HL-60 (cell line): ENCODE data around the gene RIN1.
A peak's percentile ranks its signal among the peaks of the same experiment; 100 is the strongest.
"Not testable (repeated sequence)": the region's sequence is repeated elsewhere in the genome, so short reads cannot be mapped to it uniquely, and the experiment has no call there.

ENCODE experiments used
- DNase-seq, 2 experiments: peaks; one replicate each; pipeline ENCODE4 v3.0.0-alpha.2; 2010 to 2020; ENCODE audit warnings: low read depth in 1 of 2, low spot score in 1 of 2
- H3K27ac ChIP-seq: fragments of 250-450 bp; sonication (Bioruptor Pico); replicated peaks from 2 replicates; pipeline ENCODE4 v1.5.1; 2020; ENCODE audit warnings: mild to moderate bottlenecking, moderate library complexity
- H3K27me3 ChIP-seq: fragments of 250-450 bp; sonication (Bioruptor Pico); 2 replicates; pipeline ENCODE4 v1.5.1; 2021; ENCODE audit warnings: mild to moderate bottlenecking, moderate library complexity; ENCODE audit not compliant: insufficient read depth, poor library complexity, severe bottlenecking
- H3K4me3 ChIP-seq: replicated peaks from 2 replicates; pipeline ENCODE4 v1.5.1; 2011; ENCODE audit warnings: mild to moderate bottlenecking, control low read depth, low read length; ENCODE audit not compliant: insufficient read depth
- GABPA ChIP-seq: IDR thresholded peaks from 2 replicates; pipeline ENCODE4 v1.6.1; 2012; ENCODE audit warnings: low read depth
- POLR2AphosphoS5 ChIP-seq: IDR thresholded peaks from 2 replicates; pipeline ENCODE4 v1.6.1; 2012; ENCODE audit warnings: low read depth
- SPI1 ChIP-seq: IDR thresholded peaks from 2 replicates; pipeline ENCODE4 v1.6.1; 2012; ENCODE audit warnings: low read depth, mild to moderate bottlenecking, borderline replicate concordance
- TF ChIP-seq, protein P1 (sequence below): IDR thresholded peaks from one replicate; pipeline ENCODE4 v1.5.1; 2011; ENCODE audit warnings: low read length, control low read depth, inconsistent platforms; ENCODE audit not compliant: insufficient read depth
- TF ChIP-seq, protein P2 (sequence below): IDR thresholded peaks from 2 replicates; pipeline ENCODE4 v1.6.1; 2012; ENCODE audit warnings: low read depth; ENCODE audit not compliant: insufficient replicate concordance

RIN1 gene

DNA sequence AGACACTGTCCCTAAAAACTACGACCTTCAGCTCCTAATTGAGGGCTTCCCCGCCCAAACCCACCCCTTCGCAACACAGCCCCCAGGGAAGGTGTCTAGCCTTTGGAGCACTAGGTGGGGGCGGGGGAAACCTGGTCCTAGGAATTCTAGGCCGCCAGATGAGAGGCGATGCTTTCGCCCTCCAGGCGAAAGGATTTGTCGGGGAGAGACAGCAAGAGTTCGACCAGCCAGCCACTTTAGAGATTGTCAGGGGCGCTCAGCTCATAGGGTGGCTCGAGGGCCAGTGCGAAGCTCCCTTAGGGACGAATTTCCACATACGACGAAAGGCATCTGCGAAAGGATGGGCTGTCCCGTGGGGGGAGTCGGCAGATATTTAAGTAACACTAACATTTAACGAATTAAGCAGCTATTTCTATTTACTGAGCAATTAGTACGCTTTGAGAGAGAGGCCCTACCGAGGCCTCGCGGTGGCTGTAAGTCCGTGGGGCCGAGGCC is 24.7 kb downstream of the RIN1 start:
- peak overlapping the region; percentile 40 for H3K4me3 ChIP-seq
- no peaks in the 10 kb centered on the region for H3K27me3 ChIP-seq
- H3K27ac ChIP-seq: peak overlapping the region; percentile 46; the same call in 1 of the 2 replicates
- DNase-seq: no peak
- no peak for TF ChIP-seq POLR2AphosphoS5
- TF ChIP-seq, protein P1, sequence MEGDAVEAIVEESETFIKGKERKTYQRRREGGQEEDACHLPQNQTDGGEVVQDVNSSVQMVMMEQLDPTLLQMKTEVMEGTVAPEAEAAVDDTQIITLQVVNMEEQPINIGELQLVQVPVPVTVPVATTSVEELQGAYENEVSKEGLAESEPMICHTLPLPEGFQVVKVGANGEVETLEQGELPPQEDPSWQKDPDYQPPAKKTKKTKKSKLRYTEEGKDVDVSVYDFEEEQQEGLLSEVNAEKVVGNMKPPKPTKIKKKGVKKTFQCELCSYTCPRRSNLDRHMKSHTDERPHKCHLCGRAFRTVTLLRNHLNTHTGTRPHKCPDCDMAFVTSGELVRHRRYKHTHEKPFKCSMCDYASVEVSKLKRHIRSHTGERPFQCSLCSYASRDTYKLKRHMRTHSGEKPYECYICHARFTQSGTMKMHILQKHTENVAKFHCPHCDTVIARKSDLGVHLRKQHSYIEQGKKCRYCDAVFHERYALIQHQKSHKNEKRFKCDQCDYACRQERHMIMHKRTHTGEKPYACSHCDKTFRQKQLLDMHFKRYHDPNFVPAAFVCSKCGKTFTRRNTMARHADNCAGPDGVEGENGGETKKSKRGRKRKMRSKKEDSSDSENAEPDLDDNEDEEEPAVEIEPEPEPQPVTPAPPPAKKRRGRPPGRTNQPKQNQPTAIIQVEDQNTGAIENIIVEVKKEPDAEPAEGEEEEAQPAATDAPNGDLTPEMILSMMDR: peak; percentile 74

DNA sequence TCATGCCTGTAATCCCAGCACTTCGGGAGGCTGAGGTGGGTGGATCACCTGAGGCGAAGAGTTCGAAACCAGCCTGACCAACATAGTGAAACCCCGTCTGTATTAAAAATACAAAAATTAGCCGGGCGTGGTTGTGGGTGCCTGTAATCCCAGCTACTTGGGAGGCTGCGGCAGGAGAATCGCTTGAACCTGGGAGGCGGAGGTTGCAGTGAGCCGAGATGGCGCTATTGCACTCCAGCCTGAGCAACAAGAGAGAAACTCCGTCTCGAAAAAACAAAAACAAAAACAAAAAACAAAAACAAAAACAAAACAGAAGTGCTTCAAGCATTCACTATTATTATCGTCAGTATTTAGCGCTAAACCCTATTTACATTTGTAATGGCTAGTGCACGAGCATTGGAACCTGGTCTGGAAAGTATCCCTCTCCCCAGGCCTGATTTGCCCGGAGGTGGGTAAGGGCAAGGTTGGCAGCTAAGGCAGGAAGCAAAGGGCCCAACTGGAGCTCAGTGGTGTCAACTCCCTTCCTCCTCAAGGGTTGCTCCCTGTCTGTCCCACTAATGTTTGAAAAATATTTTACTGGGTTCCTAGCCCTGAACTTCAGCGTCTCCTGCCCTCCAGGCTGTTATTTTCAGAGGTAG is 25.3 kb downstream of the RIN1 start:
- H3K27ac ChIP-seq, H3K4me3 ChIP-seq, H3K27me3 ChIP-seq, DNase-seq: not testable (repeated sequence)

DNA sequence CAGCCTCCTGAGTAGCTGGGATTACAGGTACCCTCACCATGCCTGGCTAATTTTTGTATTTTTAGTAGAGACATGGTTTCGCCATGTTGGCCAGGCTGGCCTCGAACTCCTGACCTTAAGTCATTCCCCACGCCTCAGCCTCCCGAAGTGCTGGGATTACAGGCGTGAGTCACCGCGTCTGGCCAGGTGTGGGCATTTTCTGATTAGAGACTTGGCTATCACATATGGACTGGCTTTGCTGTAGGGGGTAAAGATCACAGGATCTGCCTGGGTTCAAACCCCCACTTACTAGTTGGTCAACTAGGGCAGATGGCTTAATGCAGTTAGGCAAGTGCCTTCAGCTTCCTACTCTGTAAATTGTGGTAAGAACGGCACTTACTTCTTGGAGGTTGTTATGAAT is 25.9 kb downstream of the RIN1 start:
- Histone ChIP-seq H3K27ac (no peak overlapping the region), H3K4me3 (no peak overlapping the region), H3K27me3 (no peaks in the 10 kb centered on the region)
- no peak for TF ChIP-seq GABPA
- no peak for DNase-seq

DNA sequence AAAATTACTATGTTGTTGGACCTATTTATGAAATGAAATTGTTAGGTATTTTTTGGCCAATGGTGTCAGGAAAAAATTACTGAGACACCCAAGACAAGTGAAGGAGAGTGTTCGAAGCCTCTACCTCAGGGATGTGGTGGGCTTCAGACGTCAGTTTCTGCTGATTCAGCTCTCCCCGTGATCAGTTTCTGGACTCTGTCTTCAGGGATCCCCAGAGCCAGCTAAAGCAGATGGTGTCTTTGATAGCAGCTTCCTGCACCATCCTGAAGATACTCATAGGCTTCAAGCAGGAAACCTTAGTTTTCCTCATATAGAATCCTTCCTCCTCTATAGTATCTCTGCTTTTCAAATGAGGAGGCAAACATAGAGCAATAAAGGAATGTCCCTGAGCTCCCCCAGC is 26.8 kb downstream of the RIN1 start:
- TF ChIP-seq, protein P1: no peak
- TF ChIP-seq, protein P2, sequence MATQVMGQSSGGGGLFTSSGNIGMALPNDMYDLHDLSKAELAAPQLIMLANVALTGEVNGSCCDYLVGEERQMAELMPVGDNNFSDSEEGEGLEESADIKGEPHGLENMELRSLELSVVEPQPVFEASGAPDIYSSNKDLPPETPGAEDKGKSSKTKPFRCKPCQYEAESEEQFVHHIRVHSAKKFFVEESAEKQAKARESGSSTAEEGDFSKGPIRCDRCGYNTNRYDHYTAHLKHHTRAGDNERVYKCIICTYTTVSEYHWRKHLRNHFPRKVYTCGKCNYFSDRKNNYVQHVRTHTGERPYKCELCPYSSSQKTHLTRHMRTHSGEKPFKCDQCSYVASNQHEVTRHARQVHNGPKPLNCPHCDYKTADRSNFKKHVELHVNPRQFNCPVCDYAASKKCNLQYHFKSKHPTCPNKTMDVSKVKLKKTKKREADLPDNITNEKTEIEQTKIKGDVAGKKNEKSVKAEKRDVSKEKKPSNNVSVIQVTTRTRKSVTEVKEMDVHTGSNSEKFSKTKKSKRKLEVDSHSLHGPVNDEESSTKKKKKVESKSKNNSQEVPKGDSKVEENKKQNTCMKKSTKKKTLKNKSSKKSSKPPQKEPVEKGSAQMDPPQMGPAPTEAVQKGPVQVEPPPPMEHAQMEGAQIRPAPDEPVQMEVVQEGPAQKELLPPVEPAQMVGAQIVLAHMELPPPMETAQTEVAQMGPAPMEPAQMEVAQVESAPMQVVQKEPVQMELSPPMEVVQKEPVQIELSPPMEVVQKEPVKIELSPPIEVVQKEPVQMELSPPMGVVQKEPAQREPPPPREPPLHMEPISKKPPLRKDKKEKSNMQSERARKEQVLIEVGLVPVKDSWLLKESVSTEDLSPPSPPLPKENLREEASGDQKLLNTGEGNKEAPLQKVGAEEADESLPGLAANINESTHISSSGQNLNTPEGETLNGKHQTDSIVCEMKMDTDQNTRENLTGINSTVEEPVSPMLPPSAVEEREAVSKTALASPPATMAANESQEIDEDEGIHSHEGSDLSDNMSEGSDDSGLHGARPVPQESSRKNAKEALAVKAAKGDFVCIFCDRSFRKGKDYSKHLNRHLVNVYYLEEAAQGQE: no peak
- no peak for TF ChIP-seq POLR2AphosphoS5
- Histone ChIP-seq H3K27ac (no peak overlapping the region), H3K27me3 (no peaks in the 10 kb centered on the region), H3K4me3 (no peak overlapping the region)
- no peak for DNase-seq

DNA sequence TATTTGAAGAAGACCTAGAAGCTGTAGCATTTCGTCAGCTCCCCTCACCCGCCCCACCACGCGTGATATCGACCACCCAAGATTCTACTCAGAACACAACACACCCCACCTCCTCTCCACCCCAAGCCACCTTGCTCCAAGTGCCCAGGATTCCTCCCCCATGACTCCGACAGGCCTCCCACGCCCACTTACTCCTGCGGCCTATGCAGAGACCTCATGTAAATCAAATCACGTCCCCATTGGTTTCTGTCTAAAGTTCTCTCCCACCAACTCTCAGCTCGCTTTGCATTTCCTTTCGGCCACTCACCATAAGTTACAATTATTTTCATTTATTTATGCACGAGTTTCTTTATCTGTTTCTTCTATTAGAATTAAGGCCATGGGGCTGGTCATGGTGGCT is 33.6 kb downstream of the RIN1 start:
- H3K27ac ChIP-seq: no peak overlapping the region
- DNase-seq: no peak
- H3K4me3 ChIP-seq: no peak overlapping the region
- TF ChIP-seq, protein P2: no peak
- no peak for TF ChIP-seq SPI1
- TF ChIP-seq, protein P1: no peak
- TF ChIP-seq GABPA: no peak
- TF ChIP-seq POLR2AphosphoS5: no peak
- H3K27me3 ChIP-seq: no peaks in the 10 kb centered on the region
